Hematopoietic multipotent progenitor cell treated with erythropoietin and hydrocortisone succinate and interleukin-3 and kit ligand, for 15 days (in vitro differentiated cells): ENCODE measurements around the gene PLD1.

Experiments used
- DNase-seq: peaks from one replicate; pipeline ENCODE4 v3.0.0-alpha.2; 2015; ENCODE audit warnings: low spot score

Gene PLD1

GRCh38 chr3:171792531-171792930 lies 17.8 kb downstream of the PLD1 start:
- DNase-seq: no peak

GRCh38 chr3:171791692-171792076 lies 18.6 kb downstream of the PLD1 start:
- DNase-seq: no peak

GRCh38 chr3:171790898-171791691 lies 19.2 kb downstream of the PLD1 start:
- DNase-seq: no peak

- no peak for DNase-seq
Observed at GRCh38 chr3:171790574-171790897, 19.7 kb downstream of the PLD1 start.

- DNase-seq: no peak
Observed at GRCh38 chr3:171789759-171790505, 20.4 kb downstream of the PLD1 start.

GRCh38 chr3:171788546-171789351 lies 21.5 kb downstream of the PLD1 start:
- no peak for DNase-seq

GRCh38 chr3:171786997-171787396 lies 23.3 kb downstream of the PLD1 start:
- no peak for DNase-seq

- no peak for DNase-seq
Observed at GRCh38 chr3:171784937-171785336, 25.3 kb downstream of the PLD1 start.

- no peak for DNase-seq
Observed at GRCh38 chr3:171784387-171784786, 25.9 kb downstream of the PLD1 start.

GRCh38 chr3:171783626-171784025 lies 26.7 kb downstream of the PLD1 start:
- no peak for DNase-seq

- DNase-seq: no peak
Observed at GRCh38 chr3:171783086-171783485, 27.2 kb downstream of the PLD1 start.

GRCh38 chr3:171782617-171783016 lies 27.7 kb downstream of the PLD1 start:
- no peak for DNase-seq

GRCh38 chr3:171781711-171782127 lies 28.6 kb downstream of the PLD1 start:
- no peak for DNase-seq

GRCh38 chr3:171778493-171778892 lies 31.8 kb downstream of the PLD1 start:
- no peak for DNase-seq

- DNase-seq: no peak
Observed at GRCh38 chr3:171777596-171777995, 32.7 kb downstream of the PLD1 start.

- no peak for DNase-seq
Observed at GRCh38 chr3:171776839-171777583, 33.3 kb downstream of the PLD1 start.

GRCh38 chr3:171776411-171776810 lies 33.9 kb downstream of the PLD1 start:
- DNase-seq: no peak

- no peak for DNase-seq
Observed at GRCh38 chr3:171775943-171776342, 34.3 kb downstream of the PLD1 start.

GRCh38 chr3:171774521-171774920 lies 35.8 kb downstream of the PLD1 start:
- no peak for DNase-seq

- DNase-seq: peak; percentile 53
Observed at GRCh38 chr3:171772427-171773056, 37.7 kb downstream of the PLD1 start.
